Liver (tissue), 9 donors: Measurements from ENCODE around the gene DNAJA3. TPM values are rescaled to one million over a fixed set of nuclear protein-coding genes. Genes with fewer than 3 reads are reported as not detected.

Source experiments
- DNase-seq: peaks from one replicate; pipeline ENCODE4 v3.0.0-alpha.2; 2017; ENCODE audit warnings: low spot score
- H3K27ac ChIP-seq, 2 donors: one replicate each; pipeline ENCODE4 v1.7.0; 2013; ENCODE audit warnings: inconsistent platforms in 2 of 2, low read length in 2 of 2, control low read depth in 1 of 2, low read depth in 1 of 2, mild to moderate bottlenecking in 1 of 2
- H3K27me3 ChIP-seq, 4 donors: one replicate each; pipeline versions ENCODE4 v1.6.1 to v1.7.0; 2013; ENCODE audit warnings: low read length in 3 of 4, inconsistent platforms in 1 of 4, mild to moderate bottlenecking in 1 of 4, moderate library complexity in 1 of 4; ENCODE audit not compliant: control insufficient read depth in 4 of 4, insufficient read depth in 4 of 4
- H3K36me3 ChIP-seq, 4 donors: one replicate each; pipeline versions ENCODE4 v1.6.1 to v1.7.0; 2013; ENCODE audit warnings: low read length in 3 of 4, mild to moderate bottlenecking in 3 of 4, low read depth in 1 of 4, moderate library complexity in 1 of 4; ENCODE audit not compliant: control insufficient read depth in 4 of 4, insufficient read depth in 3 of 4
- H3K4me1 ChIP-seq, 4 donors: one replicate each; pipeline versions ENCODE4 v1.6.1 to v1.7.0; 2013; ENCODE audit warnings: low read length in 3 of 4, mild to moderate bottlenecking in 3 of 4, moderate library complexity in 1 of 4; ENCODE audit not compliant: control insufficient read depth in 4 of 4, insufficient read depth in 4 of 4
- H3K4me3 ChIP-seq, 3 donors: one replicate each; pipeline versions ENCODE4 v1.6.1 to v1.7.0; 2013; ENCODE audit warnings: low read length in 3 of 3, control low read depth in 1 of 3, low read depth in 1 of 3, mild to moderate bottlenecking in 1 of 3
- H3K9ac ChIP-seq, 2 donors: one replicate each; pipeline ENCODE4 v1.7.0; 2013; ENCODE audit warnings: low read length in 2 of 2, mild to moderate bottlenecking in 2 of 2, moderate library complexity in 2 of 2, control low read depth in 1 of 2, low read depth in 1 of 2
- H3K9me3 ChIP-seq, 4 donors: one replicate each; pipeline versions ENCODE4 v1.6.1 to v1.7.0; 2013; ENCODE audit warnings: low read length in 3 of 4; ENCODE audit not compliant: control insufficient read depth in 4 of 4
- ATF3 ChIP-seq: IDR thresholded peaks from 2 replicates; pipeline ENCODE4 v1.6.1; 2016; ENCODE audit warnings: antibody characterized with exemption
- CTCF ChIP-seq: fragments of 150-350 bp; IDR thresholded peaks from 2 replicates; pipeline ENCODE4 v1.5.1; 2017; ENCODE audit warnings: improper control_type of control experiment, low read depth, low read length; ENCODE audit not compliant: missing input control
- FOXA1 ChIP-seq: IDR thresholded peaks from 2 replicates; pipeline ENCODE4 v1.6.1; 2016; ENCODE audit warnings: antibody characterized with exemption
- FOXA2 ChIP-seq: IDR thresholded peaks from 2 replicates; pipeline ENCODE4 v1.6.1; 2016; ENCODE audit warnings: antibody characterized with exemption
- HNF4A ChIP-seq, 2 donors: conservative IDR thresholded peaks; 2 replicates each; pipeline ENCODE4 v1.6.1; 2016; ENCODE audit warnings: antibody characterized with exemption in 2 of 2, mild to moderate bottlenecking in 2 of 2
- HNF4G ChIP-seq: IDR thresholded peaks from 2 replicates; pipeline ENCODE4 v1.6.1; 2016; ENCODE audit warnings: antibody characterized with exemption
- NR2F2 ChIP-seq: IDR thresholded peaks from 2 replicates; pipeline ENCODE4 v1.6.1; 2016; ENCODE audit warnings: antibody characterized with exemption
- RAD21 ChIP-seq, 2 donors: IDR thresholded peaks; 2 replicates each; pipeline ENCODE4 v1.6.1; 2016; ENCODE audit warnings: antibody characterized with exemption in 2 of 2, mild to moderate bottlenecking in 2 of 2
- REST ChIP-seq: IDR thresholded peaks from 2 replicates; pipeline ENCODE4 v1.6.1; 2016; ENCODE audit warnings: antibody characterized with exemption, mild to moderate bottlenecking
- RXRA ChIP-seq, 2 donors: IDR thresholded peaks; 2 replicates each; pipeline ENCODE4 v1.6.1; 2017 to 2018; ENCODE audit warnings: antibody characterized with exemption in 2 of 2, mild to moderate bottlenecking in 1 of 2
- SP1 ChIP-seq: IDR thresholded peaks from 2 replicates; pipeline ENCODE4 v1.6.1; 2018; ENCODE audit warnings: antibody characterized with exemption, mild to moderate bottlenecking
- TAF1 ChIP-seq: conservative IDR thresholded peaks from 2 replicates; pipeline ENCODE4 v1.6.1; 2016; ENCODE audit warnings: antibody characterized with exemption, mild to moderate bottlenecking
- YY1 ChIP-seq: IDR thresholded peaks from 2 replicates; pipeline ENCODE4 v1.6.1; 2016; ENCODE audit warnings: antibody characterized with exemption, mild to moderate bottlenecking
- WGBS: extraction: QIAGEN DNeasy Blood & Tissue Kit; methylation state at CpG from one replicate; pipeline ENCODE4 v1.1.7; 2013; 5-methylcytosine and 5-hydroxymethylcytosine counted together
- polyA plus RNA-seq, 2 donors: library from polyadenylated mRNA; stranded (reverse) in 1 of 2; unstranded in 1 of 2; fragments of 200-250 nt in 1 of 2; fragments of >200 nt in 1 of 2; fragmentation: Nextera tagmentation in 1 of 2; extraction: Ambion mirVana in 1 of 2; gene quantifications; one replicate each; pipeline versions ENCODE4 v1.2.1 to v1.2.3, GENCODE V29; 2013 to 2015
- total RNA-seq, 2 donors: library from RNA; depleted of rRNA; stranded (reverse); fragments of >200 nt; gene quantifications; one replicate each; pipeline ENCODE4 v1.2.3, GENCODE V29; 2014
- donor health status: healthy.
- donor health status: healthy.
- donor health status: healthy.
- donor health status: healthy.
- donor health status: healthy.

DNAJA3 gene
- total and polyA plus RNA-seq, 4 donors, result 39.6 to 86.3 (median 65.6) TPM

GRCh38 chr16:4388271-4389021 lies 37.2 kb upstream of the DNAJA3 start:
- H3K27ac ChIP-seq, result peak overlapping the region in 1 of 2 donors; percentile 18
- H3K9me3 ChIP-seq, result no peaks in the 10 kb centered on the region
- TF ChIP-seq YY1 (no peak), TAF1 (no peak), FOXA2 (no peak), FOXA1 (no peak), SP1 (no peak), ATF3 (no peak), REST (no peak), NR2F2 (no peak), RAD21 (IDR thresholded peaks at IDR 0.05) (no peak), CTCF (no peak), HNF4G (no peak), HNF4A (conservative IDR thresholded peaks at IDR 0.05) (no peak), RXRA (IDR thresholded peaks at IDR 0.05) (no peak)
- H3K9ac ChIP-seq, result no peak overlapping the region
- 89% methylated on average over 19 of the region's 19 CpGs for WGBS
- no peaks in the 10 kb centered on the region for H3K27me3 ChIP-seq
- DNase-seq, result no peak
- H3K36me3 ChIP-seq, result peaks cover 0 to 3% (median 0%) of the 10 kb centered on the region in 4 donors
- no peak overlapping the region for H3K4me3 ChIP-seq
- H3K4me1 ChIP-seq, result peaks cover 0 to 11% (median 0%) of the 10 kb centered on the region in 4 donors

GRCh38 chr16:4389051-4389955 lies 36.4 kb upstream of the DNAJA3 start:
- peaks cover 0 to 3% (median 0%) of the 10 kb centered on the region in 4 donors for H3K36me3 ChIP-seq
- H3K9me3 ChIP-seq, result no peaks in the 10 kb centered on the region
- peaks cover 0 to 11% (median 0%) of the 10 kb centered on the region in 4 donors for H3K4me1 ChIP-seq
- no peak overlapping the region for H3K4me3 ChIP-seq
- H3K27me3 ChIP-seq, result no peaks in the 10 kb centered on the region
- no peak overlapping the region for H3K9ac ChIP-seq
- TF ChIP-seq SP1 (peak; percentile 16), NR2F2 (peak; percentile 92), YY1 (no peak)
- H3K27ac ChIP-seq, result peak overlapping the region in 1 of 2 donors; percentile 18
- no peak for DNase-seq
- 71% methylated on average over 27 of the region's 27 CpGs for WGBS
